Fibroblast of skin of abdomen (primary cell): ENCODE measurements around the gene CRY1.
"Not testable (repeated sequence)": the region's sequence is repeated elsewhere in the genome, so short reads cannot be mapped to it uniquely, and the experiment has no call there.

Experiments
- DNase-seq: peaks from one replicate; pipeline ENCODE4 v3.0.0-alpha.2; 2013

CRY1 gene

DNA sequence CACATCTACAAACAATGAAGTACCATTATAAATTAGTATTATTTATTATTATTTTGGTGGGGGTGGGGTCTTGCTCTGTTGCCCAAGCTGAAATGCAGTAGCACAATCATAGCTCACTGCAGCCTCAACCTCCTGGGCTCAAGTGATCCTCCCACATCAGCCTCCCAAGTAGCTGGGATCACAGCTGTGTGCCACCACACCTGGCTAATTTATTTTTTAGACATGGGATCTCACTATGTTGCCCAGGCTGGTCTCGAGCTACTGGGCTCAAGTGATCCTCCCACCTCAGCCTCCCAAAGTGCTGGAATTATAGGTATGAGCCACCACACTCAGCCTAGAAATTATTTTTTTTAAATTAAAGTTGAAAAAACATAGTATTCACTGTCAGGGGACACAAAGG lies 15.0 kb upstream of the CRY1 start:
- not testable (repeated sequence) for DNase-seq

DNA sequence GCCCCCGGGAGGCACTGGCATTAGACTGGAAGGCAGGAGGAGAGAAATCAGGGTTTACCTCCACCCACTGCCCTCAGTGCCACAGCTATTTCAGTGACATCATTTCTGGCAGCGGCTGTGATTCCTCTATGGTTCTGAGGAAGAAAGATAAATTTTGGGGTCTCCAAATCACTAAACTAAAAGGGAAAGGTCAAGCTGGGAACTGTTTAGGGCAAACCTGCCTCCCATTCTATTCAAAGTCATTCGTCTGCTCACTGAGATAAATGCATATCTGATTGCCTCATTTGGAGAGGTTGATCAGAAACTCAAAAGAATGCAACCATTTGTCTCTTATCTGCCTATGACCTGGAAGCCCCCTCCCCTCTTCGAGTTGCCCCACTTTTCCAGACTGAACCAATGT lies 14.0 kb upstream of the CRY1 start:
- DNase-seq, result no peak

DNA sequence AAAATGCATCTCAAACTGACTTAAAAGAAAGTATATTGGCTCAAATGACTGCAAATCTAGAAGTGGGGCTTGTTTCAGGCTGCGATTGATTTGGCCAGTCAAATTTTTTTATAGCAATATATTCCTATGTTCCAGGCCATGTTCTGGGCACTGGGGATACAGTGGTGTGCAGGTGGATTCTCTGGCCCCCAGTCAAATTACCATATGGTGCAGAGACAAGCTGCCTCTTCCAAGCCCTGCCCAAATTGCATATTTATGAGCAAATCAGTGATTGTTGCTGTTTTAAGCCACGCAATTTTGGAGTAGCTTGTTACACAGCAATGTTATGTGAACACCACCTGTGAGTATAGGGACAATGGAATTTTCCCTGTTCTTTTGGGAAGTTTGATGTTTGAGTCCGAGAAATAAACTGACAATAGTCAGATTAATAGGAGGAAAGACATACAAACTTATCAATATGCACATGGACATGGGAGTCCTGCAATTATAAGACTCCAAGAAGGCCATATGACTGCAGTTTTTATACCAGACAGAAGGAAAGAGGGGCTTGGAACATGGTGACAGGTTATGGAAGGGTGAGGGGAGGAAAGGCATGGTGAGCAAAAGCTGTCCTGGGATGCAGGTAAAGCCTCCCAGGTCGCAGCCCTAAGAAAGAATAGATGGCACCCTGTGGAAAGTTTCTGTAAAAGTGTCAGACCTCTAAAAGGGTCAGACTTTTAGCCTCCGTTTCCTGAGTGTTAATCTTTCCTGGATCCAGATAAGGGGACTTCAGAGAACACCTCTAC lies 13.1 kb upstream of the CRY1 start:
- DNase-seq, result no peak

DNA sequence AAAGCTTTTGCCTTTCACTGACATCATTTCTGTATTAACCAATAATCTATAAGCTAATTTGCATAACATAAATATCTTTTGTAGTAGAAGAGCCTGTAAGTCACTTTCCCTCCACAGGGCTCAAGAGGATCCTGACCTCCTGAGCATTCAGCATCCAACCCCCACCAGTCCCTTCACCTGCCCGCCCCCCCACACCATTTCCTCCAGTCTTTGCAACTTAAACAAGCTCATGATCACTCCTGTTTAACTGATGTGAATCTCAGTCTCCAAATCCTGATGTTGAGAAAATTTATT lies 12.0 kb upstream of the CRY1 start:
- DNase-seq, result no peak

DNA sequence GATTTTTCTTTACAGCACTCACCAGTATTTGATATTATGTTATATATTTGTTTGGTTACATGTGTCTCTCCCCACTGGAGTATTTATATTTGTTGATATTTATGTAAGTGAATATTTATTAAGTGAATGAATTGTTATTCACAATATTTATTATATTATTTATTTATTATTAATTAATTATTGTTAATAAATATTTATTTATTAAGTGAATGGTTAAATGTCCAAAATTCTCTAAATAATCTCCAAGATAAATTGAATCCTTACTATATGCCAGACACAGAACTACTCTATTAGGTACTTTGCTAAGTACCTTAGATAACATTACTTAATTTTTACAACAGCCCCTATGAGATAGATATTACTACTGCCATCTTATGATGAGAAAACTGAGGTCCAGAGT lies 10.2 kb upstream of the CRY1 start:
- DNase-seq, result no peak

DNA sequence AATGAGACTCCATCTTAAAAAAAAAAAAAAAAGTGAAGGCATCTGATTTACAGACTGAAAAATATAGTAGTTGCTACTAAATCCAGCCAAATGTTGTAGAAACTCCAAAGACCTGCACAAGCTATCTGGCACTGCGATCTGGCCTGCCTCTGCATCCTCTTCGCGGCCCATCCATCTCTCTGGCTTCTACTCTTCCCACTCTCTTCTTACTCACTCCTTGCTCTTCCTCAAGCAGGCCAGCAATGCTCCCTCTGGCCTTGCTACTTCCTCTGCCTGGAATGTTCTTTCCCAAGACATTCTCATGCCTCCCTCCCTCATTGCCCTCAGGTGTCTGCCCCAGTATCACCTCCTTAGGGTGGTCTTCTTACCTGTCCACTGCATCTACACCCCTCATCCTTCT lies 9.7 kb upstream of the CRY1 start:
- DNase-seq, result peak; percentile 4

DNA sequence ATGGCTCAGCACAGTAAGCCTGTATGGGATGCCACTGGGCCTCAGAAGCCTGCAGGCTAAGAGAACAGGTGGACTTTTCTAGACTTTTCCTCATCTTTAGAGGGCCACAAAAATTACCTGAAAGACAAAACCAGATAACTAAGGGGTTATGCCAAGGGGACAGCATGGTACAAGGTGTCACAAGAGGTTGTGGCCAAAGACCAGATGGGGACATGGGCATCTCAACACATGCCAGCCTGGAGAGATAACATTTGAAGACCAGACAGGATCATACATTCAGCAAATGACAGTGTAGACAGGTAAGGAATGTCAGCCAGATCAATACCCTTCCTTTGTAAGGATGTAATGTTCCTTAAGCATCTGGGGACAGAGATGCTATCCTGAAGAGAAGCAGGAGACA lies 8.9 kb upstream of the CRY1 start:
- no peak for DNase-seq

DNA sequence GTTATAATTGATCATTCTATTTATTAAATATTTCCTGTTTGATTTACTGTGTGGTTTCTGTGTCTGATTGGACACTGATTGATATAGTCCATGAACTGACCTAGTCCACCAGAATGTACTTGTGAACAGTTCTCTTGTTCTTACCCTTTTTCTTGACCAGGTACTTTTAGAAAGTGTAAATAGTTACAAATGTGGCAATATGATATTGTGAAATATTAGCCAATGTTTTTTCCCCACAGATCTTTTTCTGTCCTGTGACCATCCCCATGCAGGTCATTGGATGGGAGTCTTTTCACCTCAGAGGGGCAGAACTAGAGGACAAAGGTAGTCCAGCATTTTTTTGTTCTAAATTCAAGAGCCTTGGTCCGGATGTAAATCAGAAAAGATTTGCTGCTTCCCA lies 8.3 kb upstream of the CRY1 start:
- DNase-seq, result no peak

DNA sequence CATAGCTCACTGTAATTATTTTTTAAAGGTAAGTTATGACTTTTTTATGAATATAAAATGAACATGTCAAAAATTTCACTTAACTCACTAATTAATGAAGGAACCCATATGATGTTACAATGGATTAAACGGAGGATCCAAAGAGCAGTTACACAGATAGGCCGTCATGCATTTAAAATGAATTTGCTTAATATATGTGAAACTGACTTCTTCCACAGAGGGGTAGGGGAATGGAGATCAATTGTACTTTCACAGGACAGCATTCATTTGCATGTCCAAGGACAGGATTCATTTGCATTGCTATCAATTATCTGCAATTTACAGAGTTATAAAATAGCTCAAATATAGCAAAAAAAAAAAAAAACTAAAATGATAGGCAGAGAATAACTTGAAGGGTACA lies 6.6 kb upstream of the CRY1 start:
- no peak for DNase-seq

DNA sequence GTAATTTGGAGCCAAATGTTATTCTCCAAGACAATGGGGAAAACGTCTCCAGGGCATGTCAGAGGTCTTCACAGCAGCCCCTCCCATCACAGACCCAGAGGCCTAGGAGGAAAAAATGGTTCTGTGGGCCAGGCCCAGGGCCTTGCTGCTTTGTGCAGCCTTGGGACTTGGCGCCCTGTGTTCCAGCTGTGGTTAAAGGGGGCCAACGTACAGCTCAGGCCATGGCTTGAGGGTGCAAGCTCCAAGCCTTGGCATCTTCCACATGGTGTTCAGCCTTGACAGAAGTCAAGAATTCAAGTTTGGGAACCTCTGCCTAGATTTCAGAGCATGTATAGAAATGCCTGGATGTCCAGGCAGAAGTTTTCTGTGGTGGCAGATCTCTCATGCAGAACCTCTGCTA lies 3.2 kb upstream of the CRY1 start:
- DNase-seq, result no peak

DNA sequence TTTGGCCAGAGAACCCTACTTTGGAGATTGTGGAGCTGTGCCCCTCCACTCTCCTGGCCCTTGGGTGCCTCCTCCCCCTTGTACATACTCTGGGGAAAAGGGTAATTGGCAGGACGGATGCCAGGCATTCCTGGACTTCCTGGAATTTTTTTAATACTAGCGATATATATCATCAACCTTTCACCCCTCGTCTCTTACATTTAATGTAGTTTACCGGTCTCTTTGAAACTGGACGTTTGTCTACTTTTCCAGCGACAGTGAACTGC lies 767 bp upstream of the CRY1 start:
- peak; percentile 87 for DNase-seq

DNA sequence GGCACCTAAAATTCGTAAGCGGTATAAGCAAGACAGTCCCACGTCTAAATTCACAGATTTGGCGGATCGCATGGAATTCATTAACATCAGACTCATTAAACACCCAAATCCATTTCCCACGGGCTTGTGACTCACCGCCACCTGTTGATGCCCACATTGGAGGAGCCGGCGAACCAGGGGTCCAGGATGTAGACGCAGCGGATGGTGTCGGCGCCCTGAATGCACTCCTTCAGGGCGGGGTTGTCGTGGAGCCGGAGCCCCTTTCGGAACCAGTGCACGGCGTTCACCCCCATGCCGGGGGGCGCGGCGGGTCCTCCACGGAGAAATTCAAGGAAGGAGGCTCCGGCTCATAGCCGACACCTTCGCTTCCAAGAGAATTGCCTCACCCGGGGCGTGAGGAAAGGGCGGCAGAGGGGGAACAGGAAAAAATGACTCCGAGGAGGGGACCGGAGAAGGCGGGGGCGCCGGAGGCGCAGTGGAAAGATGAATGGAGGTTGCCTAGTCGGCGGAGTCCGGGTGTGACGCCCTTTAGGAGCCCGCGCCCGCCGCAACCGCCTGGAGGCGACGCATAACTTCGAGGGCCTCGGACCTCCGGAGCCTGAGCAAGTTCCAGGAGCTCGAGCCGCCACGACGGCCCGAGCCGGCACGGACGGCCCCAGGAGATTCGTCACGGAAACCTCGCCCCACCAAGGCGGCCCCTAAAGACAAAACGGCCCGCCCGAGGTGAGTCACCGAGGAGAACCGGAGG lies 506 bp downstream of the CRY1 start:
- DNase-seq, result peak; percentile 26

DNA sequence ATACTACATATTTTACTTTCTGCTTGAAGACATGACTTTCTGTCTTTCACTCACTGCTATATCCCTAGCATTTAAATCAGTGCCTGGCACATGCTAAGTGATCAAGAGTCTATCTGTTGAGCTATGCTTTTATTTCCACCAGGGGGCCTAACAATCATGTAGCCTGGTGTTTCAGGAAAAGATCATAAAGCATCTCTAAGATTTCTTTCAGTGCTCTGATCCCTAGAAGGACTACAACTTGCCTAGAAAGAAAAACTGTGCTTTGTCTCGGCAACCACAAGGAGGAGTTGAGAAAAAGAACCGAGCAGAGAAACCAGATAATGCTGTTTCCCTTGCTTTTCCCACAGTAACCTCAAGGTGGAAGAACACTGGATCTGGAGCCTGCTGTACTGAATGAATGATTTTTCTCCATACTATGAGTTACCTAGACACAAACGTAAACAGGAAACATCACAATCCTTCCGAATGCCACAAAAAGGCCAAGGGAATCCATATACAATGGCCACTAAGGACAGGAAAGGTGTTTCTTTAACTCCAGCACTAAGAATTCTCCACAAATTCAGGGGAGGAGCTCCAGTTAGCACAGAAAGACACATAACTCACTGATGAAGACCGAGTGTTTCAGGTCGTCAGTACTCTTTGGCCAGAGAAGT lies 1.2 kb downstream of the CRY1 start:
- peak; percentile 95 for DNase-seq

DNA sequence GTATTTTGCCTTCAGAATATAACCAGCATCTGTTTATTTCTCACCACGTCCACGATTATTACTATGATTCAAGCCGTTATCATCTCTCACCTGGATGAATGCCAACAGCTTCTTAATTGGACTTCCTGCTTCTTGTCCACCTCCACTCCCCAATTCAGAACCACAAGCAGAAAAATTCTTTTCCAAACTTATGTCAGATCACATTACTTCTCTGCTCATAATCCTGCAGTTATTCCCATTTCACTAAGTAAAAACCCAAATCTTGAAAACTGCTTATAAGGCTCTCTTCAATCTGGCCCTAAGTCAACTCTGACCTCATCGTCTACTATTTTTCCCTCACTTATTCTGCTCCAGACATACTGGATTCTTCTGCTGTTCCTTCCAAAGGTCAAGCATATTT lies 2.0 kb downstream of the CRY1 start:
- DNase-seq, result peak; percentile 77

DNA sequence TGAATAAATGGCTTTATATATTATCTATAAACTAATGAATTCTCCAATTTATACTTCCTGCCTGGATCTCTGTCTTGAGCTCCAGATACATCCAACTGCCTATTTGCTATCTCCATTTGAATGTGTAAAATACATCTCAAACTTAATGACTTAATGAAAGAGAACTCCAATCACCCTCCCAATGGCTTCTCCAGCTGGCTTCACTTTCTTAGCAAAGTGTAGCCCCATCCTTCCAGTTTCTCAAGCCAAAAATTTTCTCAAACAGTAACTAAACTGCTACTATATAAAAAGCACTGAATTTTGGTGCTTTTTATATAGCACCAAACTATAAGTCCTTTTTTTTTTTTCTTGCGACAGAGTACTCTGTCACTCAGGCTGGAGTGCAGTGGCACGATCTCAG lies 2.6 kb downstream of the CRY1 start:
- DNase-seq, result no peak

DNA sequence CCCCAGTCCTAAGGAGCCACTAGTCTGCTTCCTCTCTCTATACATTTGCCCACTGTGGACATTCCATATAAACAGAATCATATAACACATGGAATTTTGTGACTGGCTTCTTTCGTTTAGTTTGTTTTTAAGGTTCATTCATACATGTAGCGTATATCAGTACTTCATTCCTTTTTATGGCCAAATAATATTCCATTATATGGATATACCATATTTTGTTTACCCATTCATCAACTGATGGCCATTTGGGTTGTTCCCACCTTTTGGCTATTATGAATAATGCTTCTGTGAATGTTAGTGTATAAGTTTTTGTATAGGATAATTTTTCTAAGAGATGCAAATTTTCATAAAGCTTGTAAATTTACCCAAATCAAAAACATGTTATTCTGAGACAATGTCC lies 4.4 kb downstream of the CRY1 start:
- DNase-seq, result no peak

DNA sequence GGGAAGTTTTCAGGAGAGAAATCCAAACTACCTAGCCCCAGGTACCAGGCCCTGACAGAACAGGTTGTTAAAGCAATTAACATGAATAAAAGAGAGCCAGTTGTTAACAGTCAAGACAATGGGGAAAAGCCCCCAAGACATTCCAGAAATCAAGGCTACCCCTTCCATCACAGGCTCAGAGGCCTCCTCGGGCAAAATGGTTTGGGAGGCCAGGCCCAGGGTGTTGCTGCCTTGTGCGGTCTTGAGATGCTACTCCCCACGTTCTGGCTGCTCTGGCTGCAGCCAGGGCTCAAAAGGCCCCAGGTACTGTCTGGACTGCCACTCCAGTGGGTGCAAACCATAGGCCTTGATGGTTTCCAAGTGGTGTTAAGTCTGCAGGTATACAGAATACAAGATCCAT lies 7.0 kb downstream of the CRY1 start:
- no peak for DNase-seq

DNA sequence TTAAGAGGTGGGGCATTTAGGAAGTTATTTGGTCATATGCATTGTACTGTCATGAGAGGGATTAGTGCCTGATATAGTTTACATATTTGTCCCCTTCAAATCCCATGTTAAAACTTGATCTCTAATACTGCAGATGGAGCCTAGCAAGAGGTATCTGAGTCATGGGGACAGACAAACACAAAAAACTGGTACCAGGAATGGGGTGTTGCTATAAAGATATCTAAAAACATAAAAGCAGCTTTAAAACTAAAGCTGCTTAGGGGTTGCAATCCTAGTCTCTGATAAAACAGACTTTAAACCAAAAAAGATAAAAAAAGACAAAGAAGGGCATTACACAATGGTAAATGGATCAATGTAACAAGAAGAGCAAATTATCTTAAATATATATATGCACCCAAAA lies 11.6 kb downstream of the CRY1 start:
- DNase-seq, result no peak

DNA sequence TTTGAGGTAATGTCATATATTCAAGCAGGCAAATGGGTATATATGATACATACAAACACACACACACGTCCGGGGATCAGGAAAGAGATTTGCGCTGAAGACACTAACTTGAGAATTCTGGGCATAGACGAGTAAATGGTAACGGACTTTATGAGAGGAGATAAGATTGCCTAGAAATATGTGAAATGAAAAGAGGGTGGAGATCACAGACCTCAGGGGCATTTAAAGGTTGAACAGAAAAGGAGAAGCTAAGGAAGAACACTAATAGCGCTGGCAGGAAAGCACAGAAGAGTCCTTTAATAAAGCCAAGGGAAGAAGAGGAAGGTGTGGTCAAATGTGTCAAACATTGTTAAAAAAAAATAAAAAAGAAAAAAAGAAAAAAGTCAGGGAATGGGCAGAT lies 13.1 kb downstream of the CRY1 start:
- DNase-seq, result no peak

DNA sequence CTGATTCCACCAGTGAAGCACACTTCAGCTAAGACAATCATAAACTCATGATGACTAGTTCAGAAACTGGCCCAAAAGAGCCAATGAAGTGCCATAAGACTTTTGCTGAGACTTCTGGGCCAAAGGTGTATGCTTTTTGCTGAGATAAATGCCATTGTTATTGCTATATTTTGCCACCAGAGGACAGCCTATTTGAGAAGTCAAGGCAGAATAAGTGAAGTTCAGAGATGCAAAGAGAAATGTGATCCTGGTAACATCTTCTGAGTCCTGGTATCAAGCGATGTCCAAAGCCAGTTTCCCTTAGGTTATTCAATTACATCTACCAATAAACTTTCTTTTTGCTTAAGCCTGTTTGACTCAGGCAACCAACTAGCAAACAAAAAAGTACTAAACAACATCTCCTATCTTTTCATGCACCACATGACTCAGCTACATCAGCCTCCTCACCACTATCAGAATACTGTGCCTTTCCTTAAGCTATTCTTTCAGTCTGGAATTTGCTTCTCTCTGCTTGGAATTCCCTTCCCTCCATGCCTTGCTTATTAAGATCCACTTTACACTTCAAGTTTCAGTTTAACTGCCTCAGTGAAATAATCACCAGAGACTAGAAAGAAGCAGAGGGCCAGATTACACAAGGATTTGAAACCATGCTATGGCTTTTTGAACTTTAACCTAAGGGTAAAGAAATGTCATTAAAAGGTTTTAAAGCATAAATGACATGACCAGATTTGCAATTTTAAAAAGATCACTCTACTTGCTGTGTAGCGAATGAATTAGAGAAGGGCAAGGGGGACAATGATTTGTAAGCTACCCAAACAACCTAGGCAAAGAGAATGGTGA lies 14.0 kb downstream of the CRY1 start:
- peak; percentile 16 for DNase-seq

DNA sequence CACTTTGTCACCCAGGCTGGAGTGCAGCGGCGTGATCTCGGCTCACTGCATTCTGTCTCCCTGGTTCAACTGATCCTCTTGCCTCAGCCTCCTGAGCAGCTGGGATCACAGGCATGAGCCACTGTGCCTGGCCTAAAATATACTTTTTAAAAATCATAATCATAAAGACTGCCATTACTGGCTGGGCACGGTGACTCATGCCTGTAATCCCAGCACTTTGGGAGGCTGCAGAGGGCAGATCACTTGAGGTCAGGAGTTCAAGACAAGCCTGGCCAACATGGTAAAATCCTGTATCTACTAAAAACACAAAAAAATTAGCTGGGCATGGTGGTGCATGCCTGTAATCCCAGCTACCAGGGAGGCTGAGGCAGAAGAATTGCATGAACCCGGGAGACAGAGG lies 20.1 kb downstream of the CRY1 start:
- DNase-seq, result not testable (repeated sequence)

DNA sequence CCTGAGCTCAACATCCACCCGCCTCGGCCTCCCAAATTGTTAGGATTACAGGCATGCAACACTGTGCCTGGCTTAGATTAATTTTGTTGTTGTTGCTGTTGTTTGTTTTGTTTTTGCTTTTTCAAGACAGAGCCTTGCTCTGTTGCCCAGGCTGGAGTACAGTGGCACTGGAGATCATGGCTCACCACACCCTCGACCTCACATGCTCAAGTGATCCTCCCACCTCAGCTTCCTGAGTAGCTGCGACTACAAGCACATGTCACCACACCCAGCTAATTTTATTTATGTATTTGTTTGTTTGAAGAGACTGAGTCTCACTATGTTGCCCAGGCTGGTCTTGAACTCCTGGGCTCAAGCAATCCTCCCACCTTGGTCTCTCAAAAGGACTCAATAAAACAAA lies 26.7 kb downstream of the CRY1 start:
- DNase-seq, result no peak

DNA sequence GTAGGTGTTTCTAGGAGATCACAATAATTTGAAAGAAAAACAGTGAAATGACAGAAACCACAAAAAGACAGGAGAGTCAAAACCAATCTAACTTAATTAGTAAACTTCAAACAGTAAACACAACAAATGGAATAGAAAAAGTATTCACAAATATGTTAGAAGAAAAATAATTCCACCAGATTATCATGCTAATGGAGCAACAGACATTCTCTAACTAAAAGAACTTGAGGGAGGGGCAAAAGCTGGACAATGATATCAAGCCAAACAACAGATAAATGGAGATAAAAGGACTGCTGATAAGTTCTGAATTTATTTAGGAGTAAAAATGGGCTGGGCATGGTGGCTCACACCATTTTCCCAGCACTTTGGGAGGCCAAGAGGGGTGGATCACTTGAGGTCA lies 28.7 kb downstream of the CRY1 start:
- no peak for DNase-seq

DNA sequence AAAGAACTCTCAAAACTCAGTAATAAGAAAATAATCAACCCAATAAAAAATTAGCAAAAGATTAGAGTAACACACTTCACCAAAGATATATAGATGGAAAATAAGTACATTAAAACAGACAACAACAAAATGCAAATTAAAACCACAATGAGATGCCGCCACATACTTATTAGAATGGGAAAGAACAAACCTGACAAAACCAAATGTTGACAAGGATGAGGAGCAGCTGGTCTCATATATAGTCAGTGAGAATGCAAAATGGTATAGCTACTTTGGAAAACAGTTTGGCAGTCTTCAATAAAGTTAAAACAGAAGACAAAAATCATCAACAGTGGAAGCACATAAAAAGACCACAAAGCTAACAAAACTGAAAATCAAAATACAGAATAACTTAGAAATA lies 29.1 kb downstream of the CRY1 start:
- DNase-seq, result no peak
